ENCODE data around the gene CLMN. TPM values are rescaled to one million over a fixed set of nuclear protein-coding genes. Genes with fewer than 3 reads are reported as not detected.

Gene CLMN
- total and polyA plus RNA-seq, 2 experiments from 2014 or later, result 3.2 to 5.7 TPM

GRCh38 chr14:95155045-95155444, 164.7 kb downstream of the CLMN start:
- Mint-ChIP-seq H3K36me3 (ENCODE audit: low read depth) (no peaks in the 10 kb centered on the region; the same call in 2 of the 3 replicates), H3K9me3 (no peaks in the 10 kb centered on the region), H3K27me3 (ENCODE audit: insufficient read depth, low read depth, poor library complexity) (peaks cover 3% of the 10 kb centered on the region), H3K4me3 (peak overlapping the region; percentile 87), H3K27ac (no peak overlapping the region), H3K4me1 (peaks cover 43% of the 10 kb centered on the region)
- no peak overlapping the region for H2AFZ ChIP-seq
- H3K9me2 ChIP-seq (ENCODE audit: insufficient read depth), result no peaks in the 10 kb centered on the region
- no peak for TF ChIP-seq JUNB (IDR thresholded peaks at IDR 0.05; ENCODE audit: unreplicated experiment)
- TF ChIP-seq, protein P1, sequence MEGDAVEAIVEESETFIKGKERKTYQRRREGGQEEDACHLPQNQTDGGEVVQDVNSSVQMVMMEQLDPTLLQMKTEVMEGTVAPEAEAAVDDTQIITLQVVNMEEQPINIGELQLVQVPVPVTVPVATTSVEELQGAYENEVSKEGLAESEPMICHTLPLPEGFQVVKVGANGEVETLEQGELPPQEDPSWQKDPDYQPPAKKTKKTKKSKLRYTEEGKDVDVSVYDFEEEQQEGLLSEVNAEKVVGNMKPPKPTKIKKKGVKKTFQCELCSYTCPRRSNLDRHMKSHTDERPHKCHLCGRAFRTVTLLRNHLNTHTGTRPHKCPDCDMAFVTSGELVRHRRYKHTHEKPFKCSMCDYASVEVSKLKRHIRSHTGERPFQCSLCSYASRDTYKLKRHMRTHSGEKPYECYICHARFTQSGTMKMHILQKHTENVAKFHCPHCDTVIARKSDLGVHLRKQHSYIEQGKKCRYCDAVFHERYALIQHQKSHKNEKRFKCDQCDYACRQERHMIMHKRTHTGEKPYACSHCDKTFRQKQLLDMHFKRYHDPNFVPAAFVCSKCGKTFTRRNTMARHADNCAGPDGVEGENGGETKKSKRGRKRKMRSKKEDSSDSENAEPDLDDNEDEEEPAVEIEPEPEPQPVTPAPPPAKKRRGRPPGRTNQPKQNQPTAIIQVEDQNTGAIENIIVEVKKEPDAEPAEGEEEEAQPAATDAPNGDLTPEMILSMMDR (conservative IDR thresholded peaks at IDR 0.05; ENCODE audit: low read depth in 2 of 2), result no peak
- no peak for TF ChIP-seq ZNF114 (CRISPR knock-in tag; IDR thresholded peaks at IDR 0.05)
- H3K4me3 ChIP-seq, result peak overlapping the region; percentile 76; the same call in 1 of the 2 replicates
- no peak overlapping the region for H3K27ac ChIP-seq (ENCODE audit: low read depth)
- H3K27me3 ChIP-seq (ENCODE audit: insufficient read depth), result no peaks in the 10 kb centered on the region
- ATAC-seq, result no peak
- no peaks in the 10 kb centered on the region for H3K36me3 ChIP-seq (ENCODE audit: insufficient read depth)
- H3K79me2 ChIP-seq (replicated peaks; ENCODE audit: insufficient read depth), result peaks cover 67% of the 10 kb centered on the region
- peak overlapping the region; percentile 95 for H3K4me2 ChIP-seq
- H3F3A ChIP-seq (replicated peaks; ENCODE audit: low read depth), result no peaks in the 10 kb centered on the region
- H4K20me1 ChIP-seq (replicated peaks; ENCODE audit: insufficient read depth), result no peaks in the 10 kb centered on the region; the same call in 1 of the 2 replicates
- no peak for DNase-seq (ENCODE audit: low spot score)
- H3K4me1 ChIP-seq (ENCODE audit: insufficient read depth), result peaks cover 32% of the 10 kb centered on the region

- TF ChIP-seq JUNB (IDR thresholded peaks at IDR 0.05; ENCODE audit: unreplicated experiment) (no peak), ZNF114 (CRISPR knock-in tag; IDR thresholded peaks at IDR 0.05) (no peak), POLR2AphosphoS5 (IDR thresholded peaks at IDR 0.05; ENCODE audit: low read depth) (no peak), EZH2phosphoT487 (IDR thresholded peaks at IDR 0.05; ENCODE audit: unreplicated experiment) (no peak), EZH2 (IDR thresholded peaks at IDR 0.05; ENCODE audit: low read depth, unreplicated experiment) (no peak), ZNF331 (CRISPR knock-in tag; IDR thresholded peaks at IDR 0.05; ENCODE audit: low read depth) (no peak)
- Mint-ChIP-seq H3K9me3 (no peaks in the 10 kb centered on the region), H3K27me3 (ENCODE audit: insufficient read depth, low read depth, poor library complexity) (peaks cover 3% of the 10 kb centered on the region), H3K4me3 (no peak overlapping the region), H3K27ac (no peak overlapping the region), H3K4me1 (peaks cover 53% of the 10 kb centered on the region), H3K36me3 (ENCODE audit: low read depth) (no peaks in the 10 kb centered on the region; the same call in 2 of the 3 replicates)
- no peak for ATAC-seq
- no peaks in the 10 kb centered on the region for H3K27me3 ChIP-seq (ENCODE audit: insufficient read depth)
- no peak for DNase-seq (ENCODE audit: low spot score)
- no peaks in the 10 kb centered on the region for H3K9me2 ChIP-seq (ENCODE audit: insufficient read depth)
- H3K27ac ChIP-seq (ENCODE audit: low read depth), result no peak overlapping the region
- peaks cover 37% of the 10 kb centered on the region for H3K4me1 ChIP-seq (ENCODE audit: insufficient read depth)
- no peaks in the 10 kb centered on the region for H3F3A ChIP-seq (replicated peaks; ENCODE audit: low read depth)
- no peak overlapping the region for H2AFZ ChIP-seq
- no peak overlapping the region for H3K4me3 ChIP-seq
- no peak overlapping the region for H3K4me2 ChIP-seq
- H3K79me2 ChIP-seq (replicated peaks; ENCODE audit: insufficient read depth), result peaks cover 78% of the 10 kb centered on the region
- H3K36me3 ChIP-seq (ENCODE audit: insufficient read depth), result no peaks in the 10 kb centered on the region
- H4K20me1 ChIP-seq (replicated peaks; ENCODE audit: insufficient read depth), result no peaks in the 10 kb centered on the region; the same call in 1 of the 2 replicates
Measured at GRCh38 chr14:95153866-95154265, 165.8 kb downstream of the CLMN start.

DNA sequence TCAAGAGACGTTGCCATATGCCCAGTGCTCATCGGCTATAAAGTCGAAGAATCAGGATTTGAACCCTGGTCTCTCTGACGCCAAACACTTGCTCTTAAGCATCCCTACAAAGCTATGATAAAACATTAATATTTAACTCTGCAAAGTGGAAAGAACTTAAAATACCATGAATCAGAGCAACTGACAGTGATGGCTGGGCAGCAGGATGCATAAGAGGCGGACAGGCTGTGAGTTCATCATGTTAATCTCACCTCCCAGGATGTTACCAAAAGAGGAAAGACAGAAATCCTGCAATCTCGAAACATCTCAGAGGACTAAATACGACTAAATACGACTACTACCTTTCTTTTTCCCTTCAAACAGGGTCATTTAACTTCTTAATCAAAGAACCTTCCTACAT, 168.1 kb downstream of the CLMN start:
- no peak overlapping the region; the same call in 2 of the 3 replicates for H3K4me3 Mint-ChIP-seq
- H3K36me3 Mint-ChIP-seq (ENCODE audit: low read depth), result peaks cover 5% of the 10 kb centered on the region; the same call in 2 of the 3 replicates
- H3K36me3 ChIP-seq (ENCODE audit: insufficient read depth), result no peaks in the 10 kb centered on the region
- H3K4me1 ChIP-seq (ENCODE audit: insufficient read depth), result peaks cover 47% of the 10 kb centered on the region
- no peak overlapping the region for H3K4me3 ChIP-seq
- H3K9me3 Mint-ChIP-seq, result 0 out of 3 replicates have a peak, but pooled peaks cover under 1% of the 10 kb centered on the region
- peaks cover 100% of the 10 kb centered on the region for H3K79me2 ChIP-seq (replicated peaks; ENCODE audit: insufficient read depth)
- H3F3A ChIP-seq (replicated peaks; ENCODE audit: low read depth), result no peaks in the 10 kb centered on the region
- peaks cover 68% of the 10 kb centered on the region for H3K4me1 Mint-ChIP-seq
- DNase-seq (ENCODE audit: low spot score), result no peak
- no peak overlapping the region for H3K4me2 ChIP-seq
- no peaks in the 10 kb centered on the region for H3K9me2 ChIP-seq (ENCODE audit: insufficient read depth)
- no peaks in the 10 kb centered on the region for H3K27me3 ChIP-seq (ENCODE audit: insufficient read depth)
- no peak overlapping the region for H2AFZ ChIP-seq
- no peaks in the 10 kb centered on the region for H3K27me3 Mint-ChIP-seq (ENCODE audit: insufficient read depth, low read depth, poor library complexity)
- no peak for ATAC-seq
- no peaks in the 10 kb centered on the region; the same call in 1 of the 2 replicates for H4K20me1 ChIP-seq (replicated peaks; ENCODE audit: insufficient read depth)
- H3K27ac Mint-ChIP-seq, result peak overlapping the region; percentile 64; the same call in 1 of the 2 replicates
- H3K27ac ChIP-seq (ENCODE audit: low read depth), result no peak overlapping the region
- TF ChIP-seq, protein P2, sequence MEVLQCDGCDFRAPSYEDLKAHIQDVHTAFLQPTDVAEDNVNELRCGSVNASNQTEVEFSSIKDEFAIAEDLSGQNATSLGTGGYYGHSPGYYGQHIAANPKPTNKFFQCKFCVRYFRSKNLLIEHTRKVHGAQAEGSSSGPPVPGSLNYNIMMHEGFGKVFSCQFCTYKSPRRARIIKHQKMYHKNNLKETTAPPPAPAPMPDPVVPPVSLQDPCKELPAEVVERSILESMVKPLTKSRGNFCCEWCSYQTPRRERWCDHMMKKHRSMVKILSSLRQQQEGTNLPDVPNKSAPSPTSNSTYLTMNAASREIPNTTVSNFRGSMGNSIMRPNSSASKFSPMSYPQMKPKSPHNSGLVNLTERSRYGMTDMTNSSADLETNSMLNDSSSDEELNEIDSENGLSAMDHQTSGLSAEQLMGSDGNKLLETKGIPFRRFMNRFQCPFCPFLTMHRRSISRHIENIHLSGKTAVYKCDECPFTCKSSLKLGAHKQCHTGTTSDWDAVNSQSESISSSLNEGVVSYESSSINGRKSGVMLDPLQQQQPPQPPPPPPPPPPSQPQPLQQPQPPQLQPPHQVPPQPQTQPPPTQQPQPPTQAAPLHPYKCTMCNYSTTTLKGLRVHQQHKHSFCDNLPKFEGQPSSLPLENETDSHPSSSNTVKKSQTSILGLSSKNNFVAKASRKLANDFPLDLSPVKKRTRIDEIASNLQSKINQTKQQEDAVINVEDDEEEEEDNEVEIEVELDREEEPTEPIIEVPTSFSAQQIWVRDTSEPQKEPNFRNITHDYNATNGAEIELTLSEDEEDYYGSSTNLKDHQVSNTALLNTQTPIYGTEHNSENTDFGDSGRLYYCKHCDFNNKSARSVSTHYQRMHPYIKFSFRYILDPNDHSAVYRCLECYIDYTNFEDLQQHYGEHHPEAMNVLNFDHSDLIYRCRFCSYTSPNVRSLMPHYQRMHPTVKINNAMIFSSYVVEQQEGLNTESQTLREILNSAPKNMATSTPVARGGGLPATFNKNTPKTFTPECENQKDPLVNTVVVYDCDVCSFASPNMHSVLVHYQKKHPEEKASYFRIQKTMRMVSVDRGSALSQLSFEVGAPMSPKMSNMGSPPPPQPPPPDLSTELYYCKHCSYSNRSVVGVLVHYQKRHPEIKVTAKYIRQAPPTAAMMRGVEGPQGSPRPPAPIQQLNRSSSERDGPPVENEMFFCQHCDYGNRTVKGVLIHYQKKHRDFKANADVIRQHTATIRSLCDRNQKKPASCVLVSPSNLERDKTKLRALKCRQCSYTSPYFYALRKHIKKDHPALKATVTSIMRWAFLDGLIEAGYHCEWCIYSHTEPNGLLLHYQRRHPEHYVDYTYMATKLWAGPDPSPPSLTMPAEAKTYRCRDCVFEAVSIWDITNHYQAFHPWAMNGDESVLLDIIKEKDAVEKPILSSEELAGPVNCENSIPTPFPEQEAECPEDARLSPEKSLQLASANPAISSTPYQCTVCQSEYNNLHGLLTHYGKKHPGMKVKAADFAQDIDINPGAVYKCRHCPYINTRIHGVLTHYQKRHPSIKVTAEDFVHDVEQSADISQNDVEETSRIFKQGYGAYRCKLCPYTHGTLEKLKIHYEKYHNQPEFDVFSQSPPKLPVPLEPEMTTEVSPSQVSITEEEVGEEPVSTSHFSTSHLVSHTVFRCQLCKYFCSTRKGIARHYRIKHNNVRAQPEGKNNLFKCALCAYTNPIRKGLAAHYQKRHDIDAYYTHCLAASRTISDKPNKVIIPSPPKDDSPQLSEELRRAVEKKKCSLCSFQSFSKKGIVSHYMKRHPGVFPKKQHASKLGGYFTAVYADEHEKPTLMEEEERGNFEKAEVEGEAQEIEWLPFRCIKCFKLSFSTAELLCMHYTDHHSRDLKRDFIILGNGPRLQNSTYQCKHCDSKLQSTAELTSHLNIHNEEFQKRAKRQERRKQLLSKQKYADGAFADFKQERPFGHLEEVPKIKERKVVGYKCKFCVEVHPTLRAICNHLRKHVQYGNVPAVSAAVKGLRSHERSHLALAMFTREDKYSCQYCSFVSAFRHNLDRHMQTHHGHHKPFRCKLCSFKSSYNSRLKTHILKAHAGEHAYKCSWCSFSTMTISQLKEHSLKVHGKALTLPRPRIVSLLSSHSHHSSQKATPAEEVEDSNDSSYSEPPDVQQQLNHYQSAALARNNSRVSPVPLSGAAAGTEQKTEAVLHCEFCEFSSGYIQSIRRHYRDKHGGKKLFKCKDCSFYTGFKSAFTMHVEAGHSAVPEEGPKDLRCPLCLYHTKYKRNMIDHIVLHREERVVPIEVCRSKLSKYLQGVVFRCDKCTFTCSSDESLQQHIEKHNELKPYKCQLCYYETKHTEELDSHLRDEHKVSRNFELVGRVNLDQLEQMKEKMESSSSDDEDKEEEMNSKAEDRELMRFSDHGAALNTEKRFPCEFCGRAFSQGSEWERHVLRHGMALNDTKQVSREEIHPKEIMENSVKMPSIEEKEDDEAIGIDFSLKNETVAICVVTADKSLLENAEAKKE (CRISPR knock-in tag; IDR thresholded peaks at IDR 0.05), result no peak
- TF ChIP-seq POLR2AphosphoS5 (IDR thresholded peaks at IDR 0.05; ENCODE audit: low read depth) (no peak), JUNB (IDR thresholded peaks at IDR 0.05; ENCODE audit: unreplicated experiment) (no peak), CREB1 (CRISPR knock-in tag; IDR thresholded peaks at IDR 0.05; ENCODE audit: low read depth) (no peak)
